ENCODE data around the gene PCAT6. TPM values are rescaled to one million over a fixed set of nuclear protein-coding genes. Genes with fewer than 3 reads are reported as not detected.
"Not testable (repeated sequence)": the region's sequence is repeated elsewhere in the genome, so short reads cannot be mapped to it uniquely, and the experiment has no call there.

The PCAT6 gene
- total RNA-seq, 1 donor from 2014 or later = not detected

DNA sequence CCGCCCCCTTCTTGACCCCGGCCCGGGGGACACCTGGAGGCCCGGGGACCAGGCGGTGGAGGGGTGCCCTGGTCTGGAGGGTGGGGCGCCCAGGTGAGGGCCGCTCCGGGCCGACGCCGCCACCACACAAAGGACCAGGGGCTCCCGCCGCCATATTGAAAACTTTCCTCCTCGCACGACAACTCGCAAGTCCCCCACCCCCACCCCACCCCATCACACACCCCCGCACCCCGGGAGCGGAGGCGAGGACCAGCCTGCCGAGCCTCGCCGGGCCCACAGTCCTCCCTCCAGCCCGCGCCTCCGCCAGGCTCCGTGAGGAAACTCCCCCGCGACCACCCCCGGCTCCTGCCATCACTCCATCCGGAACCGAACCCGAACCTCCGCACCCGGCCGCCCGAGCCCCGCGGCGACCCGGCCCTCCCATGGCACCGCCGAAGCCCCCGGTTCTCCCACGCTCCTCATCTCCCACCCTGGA is 3.3 kb upstream of the PCAT6 start:
- DNase-seq (ENCODE audit: low read depth in 2 of 2) = peak; percentile 16 to 29

DNA sequence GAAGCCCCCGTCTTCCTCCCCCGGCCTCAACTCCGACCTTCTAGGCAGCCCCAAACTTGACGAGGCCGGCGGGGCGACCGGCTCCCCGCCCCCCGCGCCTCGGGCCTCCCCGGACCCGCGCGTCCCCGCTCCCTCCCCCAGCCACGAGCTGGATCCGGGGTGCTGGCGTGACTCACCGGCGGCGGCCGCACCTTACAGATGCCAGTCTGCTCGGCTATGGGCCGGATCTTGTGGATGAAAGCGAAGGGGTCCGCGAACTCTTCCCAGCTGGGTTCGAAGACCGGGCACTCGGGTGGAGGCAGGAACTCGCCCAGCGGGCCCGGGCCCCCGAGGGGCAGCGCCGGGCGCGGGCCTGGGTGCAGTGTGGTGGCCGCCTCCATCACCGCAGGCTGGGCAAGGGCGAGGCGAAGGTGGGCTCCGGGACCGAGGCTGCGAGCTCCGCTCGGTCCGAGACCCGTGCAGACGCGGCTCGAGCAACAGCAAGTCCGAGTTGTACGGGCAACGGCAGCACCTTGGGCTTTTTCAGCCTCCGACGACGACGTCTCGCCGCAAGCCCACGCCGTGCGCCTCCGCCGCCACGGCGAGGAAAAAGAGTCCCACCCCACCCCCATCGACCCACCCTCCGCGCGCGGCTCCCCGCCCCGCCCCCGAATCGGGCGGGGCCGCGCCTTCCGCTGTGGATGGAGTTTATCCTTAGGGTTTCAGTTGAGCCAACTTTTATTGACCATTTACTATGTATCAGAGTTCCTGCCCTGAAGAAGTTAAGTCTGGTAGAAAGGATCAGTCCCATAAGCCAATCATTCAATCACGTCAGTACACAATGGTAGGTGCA is 2.6 kb upstream of the PCAT6 start, which contains the start of gene KDM5B:
KDM5B (minus strand) TSS at position 496 of the 832 bp plus-strand sequence; CDS start at position 380, 116 bp downstream.
- peak; percentile 66 to 71 for DNase-seq (ENCODE audit: low read depth in 2 of 2)

DNA sequence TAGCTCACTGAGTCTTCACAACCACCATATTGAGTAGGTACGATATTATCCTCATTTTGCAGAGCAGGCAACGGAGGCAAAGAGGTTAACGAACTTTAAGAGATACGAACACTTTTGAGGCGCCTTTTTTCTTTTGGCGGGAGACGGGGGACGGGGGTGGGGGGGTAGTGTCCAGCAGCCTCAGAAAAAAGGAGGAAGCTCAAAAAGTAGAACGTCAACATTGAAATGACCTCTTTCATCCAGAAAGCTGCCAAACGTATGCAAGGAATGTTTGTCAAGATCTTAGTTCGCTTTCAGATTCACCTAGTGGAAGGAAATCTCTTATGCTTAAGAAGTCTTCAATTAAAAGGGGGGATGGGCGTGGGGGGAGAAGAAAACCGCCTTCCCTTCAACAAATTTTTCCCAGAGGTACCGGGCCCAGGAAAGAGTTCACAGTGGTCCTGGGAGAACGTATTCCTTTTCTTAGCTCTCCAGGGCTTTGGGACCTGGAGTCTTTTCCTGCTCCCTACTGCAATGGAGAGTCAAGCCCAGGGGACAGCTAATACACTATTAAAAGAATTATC is 1.1 kb upstream of the PCAT6 start:
- no peak for DNase-seq (ENCODE audit: low read depth in 2 of 2)

DNA sequence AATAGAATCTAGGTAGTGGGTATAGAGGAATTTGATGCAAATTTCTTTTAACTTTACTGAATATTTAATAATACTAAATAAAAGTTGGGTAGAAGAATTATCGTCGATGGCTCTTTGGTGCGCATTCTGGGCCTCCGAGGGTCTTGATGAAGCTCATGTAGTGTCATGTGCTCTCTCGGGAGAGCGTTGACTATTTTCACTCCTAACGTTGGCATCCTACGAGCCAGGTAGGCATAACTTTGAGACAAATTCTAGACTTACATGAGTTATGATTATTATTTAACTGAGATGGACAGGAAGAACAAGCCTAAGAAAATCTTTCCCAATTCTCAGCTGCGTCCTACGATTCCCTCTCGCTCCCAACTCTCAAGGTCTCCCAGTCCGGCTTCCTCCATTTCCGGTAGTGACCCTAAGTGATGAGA is 550 bp upstream of the PCAT6 start:
- DNase-seq (ENCODE audit: low read depth in 2 of 2) = no peak

DNA sequence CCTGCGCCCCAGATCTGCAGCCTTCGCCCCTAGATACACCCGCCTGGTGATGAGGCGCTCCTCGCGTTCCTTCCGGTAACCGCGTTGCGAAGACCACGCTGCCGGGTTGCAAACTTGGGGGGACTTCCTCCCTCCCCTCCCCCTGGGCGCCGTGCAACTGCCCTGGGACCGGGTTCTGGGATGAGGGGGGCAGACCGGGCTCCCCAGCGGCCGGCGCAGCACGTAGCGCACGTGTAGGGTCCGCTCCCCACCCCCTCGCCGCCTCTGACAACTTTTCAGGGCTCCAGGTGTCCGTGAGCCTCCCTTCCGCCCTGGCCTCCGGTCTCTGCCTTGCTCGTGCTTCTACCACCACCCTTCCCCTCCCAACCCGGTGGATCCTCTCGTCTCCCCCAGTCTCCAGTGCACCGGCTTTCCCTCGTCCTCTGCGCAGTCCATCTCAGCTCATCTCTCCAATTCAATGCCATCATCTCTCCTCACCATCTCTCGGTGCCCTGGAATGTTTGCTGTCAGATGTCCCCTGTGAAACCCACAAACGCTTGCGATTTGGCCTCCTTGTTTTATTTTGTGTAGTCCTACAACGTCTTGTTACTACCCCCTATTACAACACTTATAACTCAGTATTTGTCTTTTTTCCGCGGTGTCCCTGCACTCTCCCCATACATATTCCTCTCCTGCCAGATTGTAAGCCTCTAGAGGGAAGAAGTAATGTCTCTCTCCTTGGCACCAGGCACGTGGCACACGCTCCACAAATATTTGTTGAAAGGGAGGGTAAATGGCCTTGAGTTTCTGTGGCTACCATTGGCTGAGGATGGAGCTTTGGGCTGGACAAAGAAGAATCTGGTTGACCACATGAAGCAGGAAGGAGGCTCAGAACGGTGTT is 782 bp downstream of the PCAT6 start:
- DNase-seq (ENCODE audit: low read depth in 2 of 2) = peak in 1 of 2 donors; percentile 14

DNA sequence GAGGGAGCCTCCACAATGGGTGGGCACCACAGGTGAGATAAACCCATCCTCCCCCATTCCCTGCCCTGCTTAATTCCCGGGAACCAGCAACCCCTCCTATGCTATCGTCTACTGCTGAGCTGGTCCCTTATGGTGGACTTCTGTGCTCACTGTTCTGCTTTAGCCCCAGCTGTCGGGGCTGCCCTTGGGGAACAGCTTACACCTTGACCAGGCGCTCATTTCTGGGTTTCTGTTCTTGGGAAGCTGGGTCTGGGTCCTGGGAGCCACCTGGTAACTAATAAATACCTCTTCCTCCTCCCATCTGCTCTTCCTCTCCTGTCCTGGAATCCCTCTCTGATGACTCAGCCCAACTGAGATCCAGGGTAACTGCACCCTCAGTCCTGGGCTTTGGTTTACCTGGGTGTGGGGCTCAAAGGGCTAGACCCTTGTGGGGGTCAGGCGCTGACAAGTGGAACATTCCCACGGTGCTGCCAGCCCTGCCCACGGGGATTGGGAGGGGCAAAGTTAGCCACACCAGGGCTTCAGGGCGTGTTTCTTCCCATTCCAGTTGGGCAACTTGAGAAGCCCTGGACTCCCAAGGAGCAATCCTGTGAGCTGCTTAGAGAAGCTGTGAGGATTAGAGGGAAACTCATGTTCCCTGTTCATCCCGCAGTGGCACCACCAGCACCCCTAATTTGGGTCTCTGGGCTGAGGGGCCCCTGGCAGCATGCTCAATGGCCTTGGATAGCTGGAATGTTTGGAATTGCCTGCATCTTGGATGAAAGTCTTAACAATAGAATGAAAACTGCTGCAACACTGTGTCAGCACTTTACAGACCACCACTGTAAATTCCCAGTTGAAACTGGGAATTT is 1.6 kb downstream of the PCAT6 start:
- no peak for DNase-seq (ENCODE audit: low read depth in 2 of 2)

DNA sequence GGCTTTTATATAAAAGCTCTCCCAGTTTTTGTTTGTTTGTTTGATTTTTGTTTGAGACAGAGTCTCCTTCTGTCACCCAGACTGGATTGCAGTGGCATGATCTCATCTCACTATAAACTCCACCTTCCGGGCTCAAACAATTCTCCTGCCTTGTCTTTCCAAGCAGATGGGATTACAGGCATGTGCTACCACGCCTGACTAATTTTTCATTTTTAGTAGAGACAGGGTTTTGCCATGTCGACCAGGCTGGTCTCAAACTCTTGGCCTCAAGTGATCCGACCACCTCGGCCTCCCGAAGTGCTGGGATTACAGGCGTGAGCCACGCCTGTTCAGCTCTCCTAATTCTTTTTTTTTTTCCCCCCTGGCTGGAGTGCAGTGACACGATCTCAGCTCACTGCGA is 4.4 kb downstream of the PCAT6 start:
- peak in 1 of 2 donors; percentile 26 for DNase-seq (ENCODE audit: low read depth in 2 of 2)

DNA sequence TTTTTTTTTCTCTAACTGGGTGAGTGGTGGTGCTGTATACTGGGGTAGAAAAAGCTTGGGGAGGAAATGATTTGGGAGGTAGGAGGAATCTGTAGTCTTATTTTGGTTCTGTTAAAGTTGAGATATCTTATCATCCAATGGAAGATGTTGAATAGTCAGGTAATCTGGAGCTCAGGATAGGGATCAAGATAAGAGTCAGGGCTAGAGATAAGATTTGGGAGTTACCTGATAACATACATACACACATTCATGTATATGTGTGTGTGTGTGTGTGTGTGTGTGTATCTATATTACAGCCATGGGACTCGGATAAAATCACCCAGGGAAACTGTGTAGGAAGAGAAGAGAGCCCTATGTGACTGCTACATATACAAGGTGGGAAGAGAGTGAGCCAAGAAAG is 8.1 kb downstream of the PCAT6 start:
- DNase-seq (ENCODE audit: low read depth in 2 of 2) = no peak

DNA sequence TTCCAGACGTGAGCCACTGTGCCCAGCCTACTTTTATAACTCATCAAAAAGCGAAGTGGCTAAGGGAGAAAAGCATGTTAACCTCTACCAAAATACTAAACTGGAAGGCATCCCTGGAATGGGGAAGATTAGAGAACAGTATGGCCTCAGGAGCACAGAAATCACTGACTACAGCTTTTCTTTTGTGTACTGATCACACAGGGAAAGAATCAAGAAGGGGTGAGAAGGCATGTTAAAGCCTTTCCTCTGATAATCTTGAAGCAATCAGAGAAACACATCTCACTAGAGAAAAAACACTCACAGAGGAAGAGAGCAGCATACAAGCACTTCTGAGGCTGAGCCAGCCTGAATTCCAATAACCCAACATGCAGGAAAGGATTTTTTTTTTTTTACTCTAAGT is 10.7 kb downstream of the PCAT6 start:
- DNase-seq (ENCODE audit: low read depth in 2 of 2) = no peak

DNA sequence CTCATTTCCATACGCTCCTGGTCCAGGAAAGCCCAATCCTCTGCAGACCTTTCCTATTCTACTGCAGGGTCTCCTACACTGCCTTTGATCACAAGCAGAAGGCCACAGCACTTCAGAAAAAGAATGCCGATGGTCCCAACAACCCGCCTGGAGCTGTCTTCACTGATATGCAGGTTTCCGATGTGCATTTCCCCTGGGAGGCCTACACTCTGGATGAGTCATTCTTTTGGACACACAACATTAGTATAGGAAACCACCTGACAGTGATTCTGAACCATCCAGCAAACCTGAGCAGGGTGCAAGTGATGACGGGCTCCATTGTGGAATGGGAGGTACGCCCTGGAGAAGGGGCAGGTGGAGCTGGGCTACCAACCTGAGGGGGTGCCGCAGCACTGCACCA is 15.0 kb downstream of the PCAT6 start:
- no peak for DNase-seq (ENCODE audit: low read depth in 2 of 2)

DNA sequence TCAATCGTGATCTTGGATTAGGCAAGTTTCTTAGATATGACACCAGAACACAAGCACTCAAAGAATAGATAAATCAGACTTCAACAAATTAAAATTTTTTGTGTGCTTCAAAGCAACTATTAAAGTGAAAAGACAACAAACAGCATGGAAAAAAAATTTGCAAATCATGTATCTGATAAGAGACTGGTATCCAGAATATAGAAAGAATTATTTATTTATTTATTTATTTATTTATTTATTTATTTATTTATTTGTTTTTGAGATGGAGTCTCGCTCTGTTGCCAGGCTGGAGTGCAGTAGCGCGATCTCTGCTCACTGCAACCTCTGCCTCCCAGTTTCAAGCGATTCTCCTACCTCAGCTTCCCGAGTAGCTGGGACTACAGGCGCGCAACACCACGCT is 18.5 kb downstream of the PCAT6 start:
- not testable (repeated sequence) for DNase-seq (ENCODE audit: low read depth in 2 of 2)

DNA sequence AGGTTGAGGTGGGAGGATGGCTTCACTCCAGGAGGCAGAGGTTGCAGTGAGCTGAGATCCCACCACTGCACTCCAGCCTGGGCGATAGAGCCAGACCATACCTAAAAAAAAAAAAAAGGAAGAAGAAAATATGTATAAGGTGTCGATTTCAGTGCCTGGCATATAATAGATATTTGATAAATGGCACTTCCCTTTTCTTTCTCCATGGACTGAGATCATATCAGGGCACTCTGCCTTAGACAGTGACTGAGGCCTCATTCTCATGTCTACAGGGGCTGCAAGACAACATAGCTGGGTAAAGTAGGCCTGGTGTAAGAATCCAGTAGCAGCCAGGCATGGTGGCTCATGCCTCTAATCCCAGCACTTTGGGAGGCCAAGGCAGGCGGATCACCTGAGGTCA is 21.2 kb downstream of the PCAT6 start:
- no peak for DNase-seq (ENCODE audit: low read depth in 2 of 2)

DNA sequence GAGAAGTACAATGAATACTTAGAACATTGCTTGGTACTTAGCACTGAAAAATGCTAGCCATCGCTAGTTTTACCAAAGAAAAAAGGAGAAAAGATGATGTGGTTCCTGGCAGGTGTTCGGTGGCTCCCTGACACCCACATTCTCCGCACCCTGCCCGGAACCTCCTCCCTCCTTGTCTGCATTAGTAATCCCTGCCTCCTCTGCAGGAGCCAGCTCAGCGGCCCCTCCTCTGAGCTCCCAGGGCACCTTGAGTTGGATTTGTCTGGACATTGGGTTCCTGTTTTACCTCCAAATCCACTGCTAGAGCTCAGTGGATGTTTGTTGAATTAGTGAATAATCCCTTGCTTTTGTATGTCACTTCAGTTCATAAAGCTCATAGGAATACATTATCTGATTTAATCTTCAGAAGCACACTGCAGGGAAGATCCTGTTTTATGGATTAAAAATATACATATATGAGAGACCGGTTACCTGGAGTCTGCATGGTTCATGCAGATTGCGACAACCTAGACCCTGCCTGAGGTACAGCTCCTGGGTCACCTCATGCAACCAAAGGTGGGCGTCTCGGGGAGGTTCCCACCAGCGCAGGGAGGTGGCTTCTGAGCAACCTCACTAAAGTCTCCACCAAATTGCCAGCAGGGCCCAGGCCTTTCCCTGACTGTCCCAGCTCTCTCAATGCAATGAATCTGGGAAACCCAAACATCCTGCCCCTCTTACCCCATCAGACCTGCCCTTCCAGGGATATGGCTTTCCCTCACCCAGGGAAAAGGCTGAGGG is 24.2 kb downstream of the PCAT6 start:
- DNase-seq (ENCODE audit: low read depth in 2 of 2) = no peak

DNA sequence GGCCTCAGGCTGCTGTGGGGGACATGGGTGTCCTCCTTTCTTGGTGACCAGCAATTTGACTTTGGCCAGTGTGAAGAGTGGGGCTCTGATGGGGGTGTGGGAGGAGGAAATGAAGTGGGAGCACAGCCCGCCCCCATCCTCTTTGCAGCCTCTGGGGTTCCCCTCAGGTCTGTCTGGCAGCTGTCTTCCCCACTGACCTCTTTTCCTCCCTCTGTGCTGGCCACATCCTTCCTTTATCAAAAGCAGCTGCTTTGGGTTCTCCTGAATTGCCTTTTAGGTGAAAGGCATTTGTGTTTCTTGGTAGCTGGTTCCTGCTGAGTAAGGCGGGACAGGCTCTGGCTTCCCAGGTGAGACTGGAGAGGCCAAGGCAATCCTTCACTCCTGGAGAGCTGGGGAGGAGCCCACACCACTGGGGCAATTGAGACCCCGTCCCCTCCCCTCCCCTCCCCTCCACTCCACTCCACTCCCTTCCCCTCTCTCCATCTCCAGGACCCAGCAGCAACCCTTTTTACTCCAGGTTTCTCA is 24.9 kb downstream of the PCAT6 start:
- no peak for DNase-seq (ENCODE audit: low read depth in 2 of 2)

DNA sequence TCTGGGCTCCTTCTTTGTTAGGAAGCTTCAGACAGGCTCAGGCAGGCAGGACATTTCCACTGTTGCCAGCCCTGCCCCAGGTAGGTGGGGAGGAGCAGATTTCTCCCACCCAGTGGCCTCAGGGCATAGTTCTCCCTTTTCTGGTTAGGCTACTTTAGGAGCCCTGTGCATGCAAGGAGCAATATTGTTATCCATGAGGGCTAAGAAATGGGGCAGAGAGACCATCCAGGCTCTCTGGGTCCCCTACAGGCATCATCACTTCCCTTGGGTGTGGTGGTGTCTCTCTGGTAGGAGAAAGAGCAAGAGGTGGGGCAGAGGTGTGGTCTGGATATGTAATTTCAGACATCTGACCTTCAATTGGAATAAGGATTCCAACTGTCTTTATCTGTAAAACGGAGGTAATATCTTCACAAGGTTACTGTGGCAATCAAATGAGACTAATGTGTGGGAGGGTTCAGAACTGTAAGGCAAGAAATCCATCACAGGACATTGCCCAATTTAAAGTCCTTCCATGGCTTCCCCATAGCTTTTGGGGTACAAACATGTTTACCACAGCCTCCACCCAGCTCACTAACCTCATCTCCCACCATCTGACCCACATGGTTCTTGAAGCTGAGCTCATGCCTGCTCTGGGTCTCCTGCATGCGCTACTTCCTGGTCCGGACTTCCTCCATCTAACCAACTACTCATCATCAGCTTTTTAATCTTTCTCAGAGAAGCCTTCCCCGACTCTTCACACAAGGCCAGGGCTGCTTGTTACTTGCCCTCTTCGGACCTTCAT is 26.1 kb downstream of the PCAT6 start:
- no peak for DNase-seq (ENCODE audit: low read depth in 2 of 2)

DNA sequence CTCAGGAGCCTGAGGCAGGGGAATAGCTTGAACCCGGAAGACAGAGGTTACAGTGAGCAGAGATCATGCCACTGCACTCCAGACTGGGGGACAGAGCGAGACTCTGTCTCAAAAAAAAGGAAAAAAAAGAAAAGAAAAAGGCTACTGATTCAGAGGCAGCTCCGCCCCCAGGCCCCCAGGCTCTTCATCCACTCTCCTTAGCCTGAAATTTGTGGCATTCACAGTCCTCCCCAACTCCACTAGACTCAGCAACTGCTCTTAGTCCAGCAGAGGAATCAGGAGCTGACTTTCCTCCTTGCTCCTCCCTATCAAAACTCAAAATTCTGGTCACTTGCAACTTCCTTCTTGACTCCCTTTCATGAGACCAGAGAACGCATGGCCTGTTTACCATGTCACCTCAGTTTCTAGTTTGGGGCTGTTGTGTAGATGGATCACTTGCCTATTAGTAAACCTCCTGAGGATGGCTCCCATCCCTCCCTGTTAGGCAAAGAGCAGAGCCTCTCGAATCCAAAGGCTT is 27.1 kb downstream of the PCAT6 start:
- DNase-seq (ENCODE audit: low read depth in 2 of 2) = no peak

DNA sequence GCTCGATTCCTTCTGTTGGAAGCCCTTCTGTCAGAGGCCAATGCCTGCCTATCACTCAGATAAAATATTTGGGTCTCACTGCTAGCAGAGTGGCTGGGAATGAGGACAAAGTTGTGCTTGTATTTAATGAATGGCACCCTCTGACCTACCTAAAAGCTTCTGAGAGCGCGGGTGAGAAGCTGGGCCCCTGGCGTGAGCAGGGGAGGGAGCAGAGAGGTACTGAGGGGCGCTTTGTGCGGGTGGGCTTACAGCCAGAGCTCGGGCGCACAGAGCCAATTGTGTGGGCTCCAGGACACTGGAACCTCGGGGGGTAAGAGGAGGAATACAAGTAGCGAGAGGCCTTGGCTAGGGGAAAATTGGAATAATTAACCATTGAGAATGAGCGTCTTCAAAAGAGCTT is 32.3 kb downstream of the PCAT6 start:
- DNase-seq (ENCODE audit: low read depth in 2 of 2) = no peak

DNA sequence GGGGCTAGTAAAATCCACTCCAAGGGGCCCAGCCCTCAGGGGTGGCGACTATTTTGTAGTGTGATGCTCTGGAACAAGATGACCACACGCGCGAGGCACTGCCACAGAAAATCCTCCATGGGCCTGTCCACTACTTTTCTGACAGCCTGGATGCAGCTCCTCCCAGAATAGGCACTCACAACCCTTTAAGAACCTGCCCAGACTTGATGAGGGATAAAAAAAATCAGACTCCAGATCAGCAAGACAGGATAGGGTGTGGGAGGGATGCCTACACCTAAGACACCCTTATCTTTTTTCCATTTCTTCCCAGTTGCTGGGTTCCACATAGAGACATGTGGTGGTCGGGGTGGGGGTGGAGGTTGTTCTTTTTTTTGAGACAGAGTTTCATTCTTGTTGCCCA is 33.5 kb downstream of the PCAT6 start:
- no peak for DNase-seq (ENCODE audit: low read depth in 2 of 2)

DNA sequence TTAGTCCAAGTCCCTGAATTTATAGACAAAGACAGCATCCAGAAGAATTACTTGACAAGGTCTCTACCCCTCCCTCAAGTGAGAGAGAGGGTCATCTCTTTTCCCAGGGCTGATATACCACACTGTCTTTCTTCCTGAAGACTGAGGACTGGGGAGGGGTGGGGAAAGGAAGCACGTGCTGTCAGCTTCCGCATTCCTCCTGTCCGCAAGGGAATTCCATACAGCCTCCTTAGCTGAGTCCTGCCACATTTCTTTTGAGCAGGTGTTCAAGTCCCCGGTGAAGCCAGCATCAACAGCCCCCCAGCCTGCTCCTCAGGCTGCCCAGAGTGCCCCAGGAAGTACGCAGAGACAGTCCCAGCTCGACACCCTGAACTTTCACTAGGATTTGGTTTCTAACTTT is 34.2 kb downstream of the PCAT6 start:
- DNase-seq (ENCODE audit: low read depth in 2 of 2) = peak in 1 of 2 donors; percentile 13
